Liver (tissue), 9 donors: Measurements from ENCODE around the gene CCDC92B. TPM values are rescaled to one million over a fixed set of nuclear protein-coding genes. Genes with fewer than 3 reads are reported as not detected.

ENCODE experiments used
- DNase-seq: peaks from one replicate; pipeline ENCODE4 v3.0.0-alpha.2; 2017; ENCODE audit warnings: low spot score
- H3K27ac ChIP-seq, 2 donors: one replicate each; pipeline ENCODE4 v1.7.0; 2013; ENCODE audit warnings: inconsistent platforms in 2 of 2, low read length in 2 of 2, control low read depth in 1 of 2, low read depth in 1 of 2, mild to moderate bottlenecking in 1 of 2
- H3K27me3 ChIP-seq, 4 donors: one replicate each; pipeline versions ENCODE4 v1.6.1 to v1.7.0; 2013; ENCODE audit warnings: low read length in 3 of 4, inconsistent platforms in 1 of 4, mild to moderate bottlenecking in 1 of 4, moderate library complexity in 1 of 4; ENCODE audit not compliant: control insufficient read depth in 4 of 4, insufficient read depth in 4 of 4
- H3K36me3 ChIP-seq, 4 donors: one replicate each; pipeline versions ENCODE4 v1.6.1 to v1.7.0; 2013; ENCODE audit warnings: low read length in 3 of 4, mild to moderate bottlenecking in 3 of 4, low read depth in 1 of 4, moderate library complexity in 1 of 4; ENCODE audit not compliant: control insufficient read depth in 4 of 4, insufficient read depth in 3 of 4
- H3K4me1 ChIP-seq, 4 donors: one replicate each; pipeline versions ENCODE4 v1.6.1 to v1.7.0; 2013; ENCODE audit warnings: low read length in 3 of 4, mild to moderate bottlenecking in 3 of 4, moderate library complexity in 1 of 4; ENCODE audit not compliant: control insufficient read depth in 4 of 4, insufficient read depth in 4 of 4
- H3K4me3 ChIP-seq, 3 donors: one replicate each; pipeline versions ENCODE4 v1.6.1 to v1.7.0; 2013; ENCODE audit warnings: low read length in 3 of 3, control low read depth in 1 of 3, low read depth in 1 of 3, mild to moderate bottlenecking in 1 of 3
- H3K9ac ChIP-seq, 2 donors: one replicate each; pipeline ENCODE4 v1.7.0; 2013; ENCODE audit warnings: low read length in 2 of 2, mild to moderate bottlenecking in 2 of 2, moderate library complexity in 2 of 2, control low read depth in 1 of 2, low read depth in 1 of 2
- H3K9me3 ChIP-seq, 4 donors: one replicate each; pipeline versions ENCODE4 v1.6.1 to v1.7.0; 2013; ENCODE audit warnings: low read length in 3 of 4; ENCODE audit not compliant: control insufficient read depth in 4 of 4
- ATF3 ChIP-seq: IDR thresholded peaks from 2 replicates; pipeline ENCODE4 v1.6.1; 2016; ENCODE audit warnings: antibody characterized with exemption
- CTCF ChIP-seq: fragments of 150-350 bp; IDR thresholded peaks from 2 replicates; pipeline ENCODE4 v1.5.1; 2017; ENCODE audit warnings: improper control_type of control experiment, low read depth, low read length; ENCODE audit not compliant: missing input control
- EGR1 ChIP-seq, 2 donors: IDR thresholded peaks; 2 replicates each; pipeline ENCODE4 v1.6.1; 2016 to 2018; ENCODE audit warnings: antibody characterized with exemption in 2 of 2, low read depth in 2 of 2
- FOXA1 ChIP-seq: IDR thresholded peaks from 2 replicates; pipeline ENCODE4 v1.6.1; 2016; ENCODE audit warnings: antibody characterized with exemption
- FOXA2 ChIP-seq: IDR thresholded peaks from 2 replicates; pipeline ENCODE4 v1.6.1; 2016; ENCODE audit warnings: antibody characterized with exemption
- GABPA ChIP-seq, 2 donors: IDR thresholded peaks in 1 of 2; conservative IDR thresholded peaks in 1 of 2; 2 replicates each; pipeline ENCODE4 v1.6.1; 2016; ENCODE audit warnings: antibody characterized with exemption in 2 of 2, mild to moderate bottlenecking in 1 of 2, moderate library complexity in 1 of 2
- HNF4A ChIP-seq, 2 donors: conservative IDR thresholded peaks; 2 replicates each; pipeline ENCODE4 v1.6.1; 2016; ENCODE audit warnings: antibody characterized with exemption in 2 of 2, mild to moderate bottlenecking in 2 of 2
- HNF4G ChIP-seq: IDR thresholded peaks from 2 replicates; pipeline ENCODE4 v1.6.1; 2016; ENCODE audit warnings: antibody characterized with exemption
- JUND ChIP-seq, 2 donors: IDR thresholded peaks; 2 replicates each; pipeline ENCODE4 v1.6.1; 2016; ENCODE audit warnings: antibody characterized with exemption in 2 of 2
- MAX ChIP-seq: IDR thresholded peaks from 2 replicates; pipeline ENCODE4 v1.6.1; 2016; ENCODE audit warnings: antibody characterized with exemption
- NR2F2 ChIP-seq: IDR thresholded peaks from 2 replicates; pipeline ENCODE4 v1.6.1; 2016; ENCODE audit warnings: antibody characterized with exemption
- RAD21 ChIP-seq, 2 donors: IDR thresholded peaks; 2 replicates each; pipeline ENCODE4 v1.6.1; 2016; ENCODE audit warnings: antibody characterized with exemption in 2 of 2, mild to moderate bottlenecking in 2 of 2
- REST ChIP-seq: IDR thresholded peaks from 2 replicates; pipeline ENCODE4 v1.6.1; 2016; ENCODE audit warnings: antibody characterized with exemption, mild to moderate bottlenecking
- RXRA ChIP-seq, 2 donors: IDR thresholded peaks; 2 replicates each; pipeline ENCODE4 v1.6.1; 2017 to 2018; ENCODE audit warnings: antibody characterized with exemption in 2 of 2, mild to moderate bottlenecking in 1 of 2
- SP1 ChIP-seq: IDR thresholded peaks from 2 replicates; pipeline ENCODE4 v1.6.1; 2018; ENCODE audit warnings: antibody characterized with exemption, mild to moderate bottlenecking
- TAF1 ChIP-seq: conservative IDR thresholded peaks from 2 replicates; pipeline ENCODE4 v1.6.1; 2016; ENCODE audit warnings: antibody characterized with exemption, mild to moderate bottlenecking
- YY1 ChIP-seq: IDR thresholded peaks from 2 replicates; pipeline ENCODE4 v1.6.1; 2016; ENCODE audit warnings: antibody characterized with exemption, mild to moderate bottlenecking
- ZBTB33 ChIP-seq: IDR thresholded peaks from 2 replicates; pipeline ENCODE4 v1.6.1; 2016; ENCODE audit warnings: antibody characterized with exemption
- WGBS: extraction: QIAGEN DNeasy Blood & Tissue Kit; methylation state at CpG from one replicate; pipeline ENCODE4 v1.1.7; 2013; 5-methylcytosine and 5-hydroxymethylcytosine counted together
- polyA plus RNA-seq, 2 donors: library from polyadenylated mRNA; stranded (reverse) in 1 of 2; unstranded in 1 of 2; fragments of 200-250 nt in 1 of 2; fragments of >200 nt in 1 of 2; fragmentation: Nextera tagmentation in 1 of 2; extraction: Ambion mirVana in 1 of 2; gene quantifications; one replicate each; pipeline versions ENCODE4 v1.2.1 to v1.2.3, GENCODE V29; 2013 to 2015
- total RNA-seq, 2 donors: library from RNA; depleted of rRNA; stranded (reverse); fragments of >200 nt; gene quantifications; one replicate each; pipeline ENCODE4 v1.2.3, GENCODE V29; 2014
- donor health status: healthy.
- donor health status: healthy.
- donor health status: healthy.
- donor health status: healthy.
- donor health status: healthy.

CCDC92B gene
- total and polyA plus RNA-seq, 4 donors: not detected

GRCh38 chr17:2784864-2785263, 35.4 kb upstream of the CCDC92B start:
- no peak overlapping the region for H3K27ac ChIP-seq
- H3K27me3 ChIP-seq: no peaks in the 10 kb centered on the region
- H3K4me1 ChIP-seq: no peaks in the 10 kb centered on the region
- no peak for DNase-seq
- no peaks in the 10 kb centered on the region for H3K36me3 ChIP-seq
- H3K9ac ChIP-seq: no peak overlapping the region
- 96% methylated on average over 8 of the region's 8 CpGs for WGBS
- H3K4me3 ChIP-seq: no peak overlapping the region
- no peaks in the 10 kb centered on the region for H3K9me3 ChIP-seq
- no peak for TF ChIP-seq NR2F2
- TF ChIP-seq RXRA (IDR thresholded peaks at IDR 0.05): no peak
- TF ChIP-seq GABPA (IDR thresholded peaks at IDR 0.05 in 1 of 2, conservative IDR thresholded peaks at IDR 0.05 in 1 of 2): no peak
- TF ChIP-seq ZBTB33: no peak
- TF ChIP-seq SP1: no peak
- TF ChIP-seq TAF1: no peak
- TF ChIP-seq FOXA2: no peak
- TF ChIP-seq REST: no peak
- TF ChIP-seq JUND (IDR thresholded peaks at IDR 0.05): no peak
- no peak for TF ChIP-seq FOXA1
- TF ChIP-seq CTCF: no peak
- TF ChIP-seq MAX: no peak
- TF ChIP-seq HNF4A (conservative IDR thresholded peaks at IDR 0.05): no peak
- no peak for TF ChIP-seq HNF4G
- TF ChIP-seq EGR1 (IDR thresholded peaks at IDR 0.05; ENCODE audit: low read depth in 2 of 2): no peak
- no peak for TF ChIP-seq YY1
- no peak for TF ChIP-seq RAD21 (IDR thresholded peaks at IDR 0.05)
- TF ChIP-seq ATF3: no peak
